ENCODE results near the gene OR5C1.
"Not testable (repeated sequence)": the region's sequence is repeated elsewhere in the genome, so short reads cannot be mapped to it uniquely, and the experiment has no call there.

Gene OR5C1

GRCh38 chr9:122788831-122789230 is at the start of gene OR5C1:
Gene OR5C1 (plus strand): TSS chr9:122788933. CDS start chr9:122788933, 0 bp downstream.
- no peak for DNase-seq (ENCODE audit: low read depth)

GRCh38 chr9:122742003-122742402 is 46.7 kb upstream of the OR5C1 start, which contains the start of gene OR1L6:
Gene OR1L6 (plus strand): TSS chr9:122742303. CDS start chr9:122749848, 7,545 bp downstream.
- DNase-seq (ENCODE audit: low read depth): no peak

DNA sequence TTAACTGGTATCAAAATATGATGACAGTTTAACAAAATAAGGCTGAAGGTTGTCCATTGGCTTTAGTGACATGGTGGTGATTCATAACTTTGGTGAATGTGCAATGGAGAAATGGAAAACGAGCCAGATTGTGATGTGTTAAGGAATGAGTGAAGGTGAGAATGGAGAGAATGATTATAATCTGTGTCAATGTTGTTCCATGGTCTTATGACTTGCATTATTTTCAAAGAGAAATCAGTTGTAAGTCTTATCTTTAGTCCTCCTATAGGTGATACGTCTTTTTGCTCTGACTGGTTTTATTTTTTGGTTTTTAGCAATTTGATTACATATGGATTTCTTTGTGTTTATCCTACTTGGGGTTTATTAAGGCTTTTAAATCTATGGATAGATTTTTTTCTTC is 33.9 kb upstream of the OR5C1 start:
- DNase-seq (ENCODE audit: low read depth): no peak

GRCh38 chr9:122767817-122768216 is 20.9 kb upstream of the OR5C1 start:
- no peak for DNase-seq (ENCODE audit: low read depth)

DNA sequence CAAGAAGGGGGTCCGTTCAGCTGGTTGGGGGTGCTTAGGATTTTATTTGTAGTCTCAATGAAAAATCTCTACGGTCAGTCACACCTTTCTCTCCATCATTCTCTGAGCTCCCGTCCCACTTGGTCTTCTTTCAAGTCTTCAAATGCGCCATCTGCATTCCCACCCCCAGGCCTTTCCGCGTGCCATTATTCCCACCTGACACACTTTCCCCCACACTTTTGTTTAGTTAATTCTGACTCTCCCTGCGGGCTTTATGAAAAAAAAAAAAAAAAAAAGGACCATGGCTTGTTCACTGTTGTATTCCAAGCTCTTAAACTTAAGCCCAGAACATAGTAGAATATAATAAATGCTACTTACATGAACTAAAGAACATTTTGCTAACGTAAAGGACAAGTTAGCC is 11.7 kb upstream of the OR5C1 start:
- DNase-seq (ENCODE audit: low read depth): no peak

GRCh38 chr9:122777935-122778627 is 10.7 kb upstream of the OR5C1 start:
- DNase-seq (ENCODE audit: low read depth): no peak

- DNase-seq (ENCODE audit: low read depth): no peak
Observed at GRCh38 chr9:122779181-122779580, 9.6 kb upstream of the OR5C1 start.

DNA sequence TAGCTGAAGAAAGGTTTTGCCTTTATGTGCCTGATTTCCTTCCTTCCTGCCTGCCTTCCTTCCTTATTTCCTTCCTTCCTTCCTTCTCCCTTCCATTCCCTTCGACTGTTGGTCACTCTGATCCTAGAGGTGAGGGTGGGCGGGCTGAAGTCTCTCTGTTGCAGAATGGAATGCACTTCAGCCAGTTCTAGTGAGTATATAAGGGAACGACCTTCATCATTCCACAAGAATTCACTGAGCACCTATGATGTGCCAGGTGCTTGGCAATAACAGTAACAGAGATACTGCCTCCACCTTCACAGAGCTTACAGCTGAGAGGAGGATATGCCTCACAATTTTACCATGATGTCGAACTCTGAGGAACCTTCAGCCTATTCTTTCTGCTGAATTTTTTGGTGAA is 8.7 kb upstream of the OR5C1 start:
- DNase-seq (ENCODE audit: low read depth): no peak

DNA sequence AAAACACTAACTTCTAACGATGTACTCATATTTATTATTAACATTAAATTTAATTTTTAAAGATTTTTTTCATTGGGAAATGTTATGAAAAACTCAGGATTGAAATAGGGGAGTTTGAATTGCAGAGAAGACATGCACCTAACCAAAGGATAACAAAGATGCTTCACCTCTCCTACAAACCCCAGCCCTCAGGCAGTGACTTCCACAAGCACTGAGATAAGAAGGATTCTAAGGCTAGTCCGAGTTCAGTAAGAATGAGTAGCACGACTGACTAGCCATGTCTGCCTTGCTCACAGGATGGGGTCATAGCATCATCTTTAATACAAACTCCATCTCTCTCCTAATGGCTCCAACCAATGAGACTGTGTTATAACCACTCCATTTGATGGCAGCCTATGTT is 7.1 kb upstream of the OR5C1 start:
- DNase-seq (ENCODE audit: low read depth): no peak

DNA sequence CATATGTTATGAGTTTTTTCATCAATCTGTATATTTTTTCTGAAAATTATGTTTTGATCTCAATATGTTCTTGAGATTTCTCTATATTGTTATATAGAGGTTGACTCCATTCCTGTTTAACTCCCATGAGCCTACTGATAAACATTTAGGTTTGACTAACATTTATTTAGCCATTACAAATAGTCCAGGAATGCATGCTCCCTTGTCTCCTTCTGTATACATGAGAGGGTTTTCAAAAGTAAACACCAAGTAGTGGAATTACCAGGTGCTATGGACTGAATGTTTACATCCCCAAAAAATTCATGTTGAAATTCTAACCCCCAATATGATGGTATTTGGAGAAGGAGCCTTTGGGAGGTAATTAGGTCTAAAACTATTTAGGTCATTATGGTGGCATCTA is 3.5 kb upstream of the OR5C1 start:
- DNase-seq (ENCODE audit: low read depth): no peak

GRCh38 chr9:122786338-122786737 is 2.4 kb upstream of the OR5C1 start:
- no peak for DNase-seq (ENCODE audit: low read depth)

DNA sequence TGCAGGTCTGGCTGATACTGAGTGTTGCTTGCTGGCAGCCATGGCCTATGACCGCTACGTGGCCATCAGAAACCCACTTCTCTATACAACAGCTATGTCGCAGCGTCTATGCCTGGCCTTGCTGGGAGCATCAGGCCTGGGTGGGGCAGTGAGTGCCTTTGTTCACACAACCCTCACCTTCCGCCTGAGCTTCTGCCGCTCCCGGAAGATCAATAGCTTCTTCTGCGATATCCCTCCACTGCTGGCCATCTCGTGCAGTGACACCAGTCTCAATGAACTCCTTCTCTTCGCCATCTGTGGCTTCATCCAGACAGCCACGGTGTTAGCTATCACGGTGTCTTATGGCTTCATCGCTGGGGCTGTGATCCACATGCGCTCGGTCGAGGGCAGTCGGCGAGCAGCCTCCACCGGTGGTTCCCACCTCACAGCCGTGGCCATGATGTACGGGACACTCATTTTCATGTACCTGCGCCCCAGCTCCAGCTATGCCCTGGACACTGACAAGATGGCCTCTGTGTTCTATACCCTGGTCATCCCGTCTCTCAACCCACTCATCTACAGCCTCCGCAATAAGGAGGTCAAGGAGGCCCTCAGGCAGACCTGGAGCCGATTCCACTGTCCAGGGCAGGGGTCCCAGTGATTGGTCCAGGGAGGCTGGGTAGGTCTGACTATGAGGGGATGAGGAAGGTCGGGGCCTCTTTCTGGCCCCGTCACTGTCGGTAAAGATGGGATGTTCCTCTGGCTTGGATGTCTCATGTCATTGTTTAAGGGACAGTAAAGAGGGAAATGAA is 718 bp downstream of the OR5C1 start:
- no peak for DNase-seq (ENCODE audit: low read depth)

DNA sequence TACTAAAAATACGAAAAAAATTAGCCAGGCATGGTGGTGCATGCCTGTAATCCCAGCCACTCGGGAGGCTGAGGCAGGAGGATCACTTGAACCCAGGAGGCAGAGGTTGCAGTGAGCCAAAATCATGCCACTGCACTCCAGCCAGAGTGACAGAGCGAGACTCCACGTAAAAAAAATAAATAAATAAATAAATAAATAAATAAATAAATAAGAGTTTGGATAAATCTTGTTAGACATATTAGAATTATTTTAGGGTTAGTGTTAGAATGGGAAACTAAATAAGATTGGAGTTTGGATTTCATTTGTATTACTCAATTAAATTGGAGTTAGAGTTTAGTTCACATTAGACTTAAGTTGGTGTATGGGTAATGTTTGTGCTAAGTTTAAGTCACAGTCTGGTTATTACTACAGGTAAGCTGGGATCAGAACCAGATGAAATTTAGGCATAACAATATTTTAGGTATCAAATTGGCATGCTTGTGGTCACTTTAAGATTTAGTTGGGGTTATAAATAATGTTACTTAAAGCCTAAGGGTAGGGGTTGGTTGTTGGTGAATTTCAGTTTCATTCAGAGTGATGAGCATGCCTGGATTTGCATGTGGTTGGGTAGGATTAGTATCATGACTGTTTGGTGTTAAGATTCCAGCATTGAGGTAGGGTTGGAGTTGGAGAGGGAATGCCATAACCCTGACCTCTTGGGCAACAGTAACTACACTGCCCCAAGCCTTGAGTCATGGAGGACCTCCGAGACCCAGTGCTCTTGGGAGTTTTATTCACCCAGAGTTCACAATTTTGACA is 3.3 kb downstream of the OR5C1 start:
- DNase-seq (ENCODE audit: low read depth): no peak

- DNase-seq (ENCODE audit: low read depth): no peak
Observed at GRCh38 chr9:122797316-122798063, 8.8 kb downstream of the OR5C1 start.

- no peak for DNase-seq (ENCODE audit: low read depth)
Observed at GRCh38 chr9:122800066-122801060, 11.6 kb downstream of the OR5C1 start, which contains the start of gene OR1K1. Gene OR1K1 (plus strand): TSS chr9:122800123. CDS start chr9:122800123, 0 bp downstream.

DNA sequence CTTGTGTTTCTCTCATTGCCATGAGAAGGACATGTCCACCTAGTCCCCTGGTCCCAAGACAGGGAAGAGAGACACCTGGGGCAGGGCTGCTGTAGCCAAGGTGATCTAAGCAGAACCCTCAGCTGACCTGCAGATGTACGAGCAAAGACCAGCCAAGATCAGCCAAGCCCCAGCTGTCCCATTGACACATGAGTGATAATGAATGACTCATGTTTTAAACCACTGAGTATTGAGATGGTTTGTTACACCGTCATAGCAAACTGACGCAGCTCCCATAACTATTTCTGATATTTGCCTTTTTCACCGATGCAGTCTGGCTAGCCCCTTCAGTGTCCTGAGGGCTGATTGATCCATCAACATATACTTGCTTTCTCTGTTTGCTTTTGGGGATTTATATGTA is 17.9 kb downstream of the OR5C1 start:
- no peak for DNase-seq (ENCODE audit: low read depth)

DNA sequence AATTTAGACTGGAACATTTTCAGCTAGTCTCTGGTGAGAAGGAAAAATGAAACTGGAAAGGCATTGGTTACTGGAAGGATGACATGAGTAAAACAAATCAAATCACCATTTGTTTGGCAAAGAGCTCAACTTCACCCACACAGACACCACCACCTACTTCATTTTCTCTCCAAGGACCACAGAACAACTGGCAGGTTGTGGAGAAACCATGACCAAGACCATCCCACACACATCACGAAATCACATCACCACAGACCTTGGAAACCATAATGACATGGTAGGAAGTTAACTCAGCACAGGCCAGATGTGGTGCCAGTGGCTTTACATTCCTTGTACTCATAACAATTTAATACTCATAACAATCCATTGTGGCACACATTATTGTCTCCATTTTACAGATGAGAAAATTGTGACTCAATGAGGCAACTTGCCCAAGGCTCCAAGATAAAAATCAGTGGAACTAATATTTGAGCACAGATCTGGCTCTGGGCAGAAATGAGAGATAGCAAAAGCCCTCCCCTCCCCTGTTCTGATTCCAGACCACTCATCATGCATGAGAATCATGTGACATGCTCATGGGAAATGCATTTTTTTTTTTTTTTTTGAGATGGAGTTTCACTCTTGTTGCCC is 18.7 kb downstream of the OR5C1 start:
- no peak for DNase-seq (ENCODE audit: low read depth)

GRCh38 chr9:122808141-122808540 is 19.4 kb downstream of the OR5C1 start:
- no peak for DNase-seq (ENCODE audit: low read depth)

- DNase-seq (ENCODE audit: low read depth): not testable (repeated sequence)
Observed at GRCh38 chr9:122809261-122809660, 20.5 kb downstream of the OR5C1 start.

DNA sequence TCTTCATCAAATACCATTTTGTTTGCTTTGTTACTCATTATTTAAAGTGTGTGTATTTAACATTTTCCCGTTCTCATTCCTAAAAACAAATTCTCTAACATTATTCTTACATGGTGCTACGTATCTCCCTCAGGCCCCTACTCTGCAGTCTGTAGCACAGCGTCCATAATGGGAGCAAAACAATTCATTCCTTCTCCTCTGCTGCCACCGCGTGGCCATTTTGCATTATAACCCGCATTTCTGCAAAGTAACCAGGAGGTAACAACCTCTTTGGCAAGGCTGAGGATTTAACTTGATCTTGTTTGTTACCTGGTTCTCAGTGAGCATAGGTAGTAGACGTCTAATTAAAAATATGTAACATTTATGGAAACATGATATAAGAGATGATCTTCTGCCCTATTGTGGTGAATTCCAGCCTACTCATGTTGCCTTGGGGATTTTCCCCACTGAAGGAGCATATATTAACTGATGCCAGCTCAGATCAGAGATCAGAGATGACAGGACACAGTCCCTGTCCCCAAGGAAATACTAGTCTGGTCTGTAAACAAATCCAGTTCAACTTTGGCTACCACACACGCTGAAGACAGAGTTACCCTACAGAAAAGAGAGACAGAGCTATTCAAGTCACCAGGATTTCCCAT is 21.7 kb downstream of the OR5C1 start:
- peak; percentile 57 for DNase-seq (ENCODE audit: low read depth)

Measured in activated T-helper 1 cell treated with Interleukin-2 at 50 U/mL for 16 hours (primary cell).